22Rv1 (cell line): ENCODE results near the gene CCL18.
"Not testable (repeated sequence)": the region's sequence is repeated elsewhere in the genome, so short reads cannot be mapped to it uniquely, and the experiment has no call there.

ENCODE experiments used
- CTCF ChIP-seq: fragments of 450-650 bp; IDR thresholded peaks from 2 replicates; pipeline ENCODE4 v1.5.1; 2017; ENCODE audit warnings: mild to moderate bottlenecking
- ZFX ChIP-seq: fragments of 450-650 bp; IDR thresholded peaks from 2 replicates; pipeline ENCODE4 v1.6.1; 2017; ENCODE audit warnings: antibody characterized with exemption, borderline replicate concordance

- not testable (repeated sequence) for TF ChIP-seq CTCF, ZFX
Observed at GRCh38 chr17:36082482-36083120, 18.5 kb downstream of the CCL18 start.
